PC-3 (cell line): Measurements from ENCODE around the gene OSBPL8.

ENCODE experiments used
- CTCF ChIP-seq: fragments of 300-600 bp; sonication (generic); conservative IDR thresholded peaks from 2 replicates; pipeline ENCODE4 v1.5.1; 2017; ENCODE audit warnings: antibody characterized with exemption, low read depth, mild to moderate bottlenecking, low read length
- EZH2 ChIP-seq: fragments of 300-600 bp; sonication (generic); IDR thresholded peaks from one replicate; pipeline ENCODE4 v1.6.1; 2017; ENCODE audit warnings: antibody characterized with exemption, mild to moderate bottlenecking, low read length; ENCODE audit not compliant: unreplicated experiment

GRCh38 chr12:76559400-76560085, at the start of gene OSBPL8:
- TF ChIP-seq CTCF (no peak; the same call in 1 of the 2 replicates), EZH2 (no peak)
